ENCODE measurements around the gene PLEKHA4.

- peak; percentile 31; the same call in 1 of the 2 replicates for TF ChIP-seq JUND (IDR thresholded peaks at IDR 0.05; ENCODE audit: borderline replicate concordance, low read depth, low read length)
- no peak for TF ChIP-seq JUND (tag; IDR thresholded peaks at IDR 0.05; ENCODE audit: borderline replicate concordance, low read depth, low read length)
- no peak for TF ChIP-seq LEF1 (IDR thresholded peaks at IDR 0.05)
- no peak for TF ChIP-seq EGR1 (conservative IDR thresholded peaks at IDR 0.05)
- peak in 1 of 3 experiments; percentile 5; a peak in 1 of 6 replicates for TF ChIP-seq CTCF (IDR thresholded peaks at IDR 0.05 in 2 of 3, conservative IDR thresholded peaks at IDR 0.05 in 1 of 3; ENCODE audit: insufficient read depth in 2 of 3, low read depth in 1 of 3, low read length in 3 of 3)
- no peak for TF ChIP-seq POLR2AphosphoS5 (IDR thresholded peaks at IDR 0.05; ENCODE audit: control insufficient read depth, insufficient read depth, low read depth, low read length)
- TF ChIP-seq MXD1 (CRISPR knock-in tag; IDR thresholded peaks at IDR 0.05; ENCODE audit: borderline replicate concordance, poor library complexity, severe bottlenecking) = no peak
- no peak for TF ChIP-seq IFI16 (CRISPR knock-in tag; IDR thresholded peaks at IDR 0.05)
- no peak for TF ChIP-seq MTA1 (IDR thresholded peaks at IDR 0.05; ENCODE audit: borderline replicate concordance)
- no peak for TF ChIP-seq ILK (tag; IDR thresholded peaks at IDR 0.05; ENCODE audit: borderline replicate concordance, low read depth)
- TF ChIP-seq SETDB1 (IDR thresholded peaks at IDR 0.05; ENCODE audit: low read length) = no peak
- no peak for TF ChIP-seq ELK1 (CRISPR knock-in tag; IDR thresholded peaks at IDR 0.05)
- TF ChIP-seq SP2 (IDR thresholded peaks at IDR 0.05; ENCODE audit: extremely low read depth, low read depth, low read length, poor library complexity, severe bottlenecking) = no peak
- no peak for TF ChIP-seq FOXK1 (CRISPR knock-in tag; IDR thresholded peaks at IDR 0.05; ENCODE audit: borderline replicate concordance)
Observed at GRCh38 chr19:48890551-48890950, 22.1 kb upstream of the PLEKHA4 start.
